CD4-positive, alpha-beta T cell treated with Interleukin-12 subunit alpha and Interleukin-12 subunit beta, for 1 hour (primary cell): Measurements from ENCODE around the gene ZP3.
"Not testable (repeated sequence)": the region's sequence is repeated elsewhere in the genome, so short reads cannot be mapped to it uniquely, and the experiment has no call there.

ENCODE experiments used
- DNase-seq: peaks from one replicate; pipeline ENCODE4 v3.0.0-alpha.2; 2020

The ZP3 gene

DNA sequence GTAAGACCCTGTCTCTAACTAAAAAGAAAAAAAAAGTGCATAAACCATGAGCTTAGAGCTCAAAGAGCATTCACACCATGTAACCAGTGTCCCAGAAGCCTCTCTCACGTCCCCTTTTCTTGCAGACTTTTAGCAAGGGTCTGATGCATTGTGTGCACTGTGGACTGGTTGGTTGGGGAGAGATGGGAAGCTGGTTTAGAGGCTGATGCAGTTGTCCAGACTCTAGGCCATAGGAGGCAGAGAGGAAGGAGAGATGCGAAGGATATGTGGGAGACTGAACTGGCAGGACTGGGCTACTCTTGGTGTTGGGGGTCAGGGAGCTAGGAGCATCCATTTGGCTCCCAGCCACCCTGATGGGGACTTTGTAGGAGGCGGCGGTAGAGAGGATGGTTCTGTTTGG is 17.0 kb upstream of the ZP3 start:
- no peak for DNase-seq

DNA sequence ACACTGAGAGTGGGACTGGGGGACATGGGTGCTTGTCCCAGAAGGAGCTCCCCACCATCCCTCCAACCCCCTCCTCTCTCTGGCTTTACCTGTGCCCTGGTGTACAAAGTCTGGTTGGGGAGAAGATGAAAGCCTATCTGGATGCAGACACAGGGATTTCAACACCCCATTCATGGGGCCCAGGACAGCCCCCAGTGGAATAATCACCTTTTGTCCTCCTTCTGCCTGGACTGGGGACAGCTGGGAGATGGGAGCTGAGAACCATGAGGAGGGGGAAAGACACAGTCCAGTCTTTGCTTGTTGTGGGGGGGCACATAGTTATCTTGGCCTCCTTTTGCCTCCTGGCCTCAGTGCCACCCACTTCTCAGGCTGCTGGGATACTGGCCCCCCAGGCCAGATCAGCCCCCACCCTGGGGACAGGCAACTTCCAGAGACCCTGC is 16.6 kb upstream of the ZP3 start:
- DNase-seq = no peak

DNA sequence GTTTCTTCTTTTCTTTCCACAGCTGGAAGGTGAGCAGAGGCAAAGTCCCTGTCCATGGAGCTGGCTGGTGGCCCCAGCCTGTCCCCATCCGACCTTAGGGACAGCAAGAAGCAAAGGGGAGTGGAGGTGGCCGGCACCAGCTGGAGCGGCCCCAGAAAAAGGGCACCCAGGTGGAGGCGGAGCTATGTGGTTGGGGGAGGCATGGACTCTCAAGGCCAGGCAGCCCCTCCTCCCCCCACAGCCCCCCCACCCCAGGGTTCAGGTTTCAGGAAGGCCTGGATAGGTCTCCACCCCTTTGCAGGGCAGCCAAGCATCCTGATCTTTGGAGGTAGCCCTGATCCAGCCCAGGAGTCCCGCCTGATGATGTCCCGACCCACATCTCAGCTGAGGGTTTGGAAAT is 15.2 kb upstream of the ZP3 start, which contains the start of gene SSC4D:
SSC4D (minus strand) TSS at position 161 of the 400 bp plus-strand sequence. CDS start 5,258 bp downstream, outside the sequence.
- DNase-seq = no peak

DNA sequence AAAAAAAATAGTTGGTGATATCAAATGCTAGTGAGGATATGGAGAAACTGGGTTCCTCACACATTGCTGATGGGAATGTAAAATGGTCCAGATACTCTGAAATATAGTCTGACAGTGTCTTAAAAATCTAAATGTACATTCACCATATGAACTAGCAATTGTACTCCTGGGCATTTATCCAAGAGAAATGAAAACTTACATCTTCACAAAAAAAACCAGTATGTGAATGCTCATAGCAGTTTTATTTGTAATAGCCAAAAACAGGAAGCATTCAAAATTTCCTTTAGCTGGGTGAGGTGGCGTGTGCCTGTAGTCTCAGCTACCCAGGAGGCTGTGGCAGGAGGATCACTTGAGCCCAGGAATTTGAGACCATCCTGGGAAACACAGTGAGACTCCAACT is 13.1 kb upstream of the ZP3 start:
- no peak for DNase-seq

DNA sequence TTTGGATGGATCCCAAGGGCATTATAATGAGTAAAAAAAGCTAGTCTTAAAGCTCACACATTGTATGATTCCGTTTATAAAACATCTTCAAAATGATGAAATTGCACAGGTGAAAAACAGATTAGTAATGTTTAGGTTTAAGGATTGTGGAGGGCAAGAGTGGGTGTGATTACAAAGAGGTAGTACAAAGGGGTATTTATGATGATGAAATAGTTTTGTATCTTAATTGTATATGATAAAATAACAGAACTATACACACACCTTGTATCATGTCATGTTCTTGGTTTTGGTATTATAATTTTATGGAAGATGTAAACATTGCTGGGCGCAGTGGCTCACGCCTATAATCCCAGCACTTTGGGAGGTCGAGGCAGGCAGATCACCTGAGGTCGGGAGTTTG is 12.5 kb upstream of the ZP3 start:
- DNase-seq = no peak

DNA sequence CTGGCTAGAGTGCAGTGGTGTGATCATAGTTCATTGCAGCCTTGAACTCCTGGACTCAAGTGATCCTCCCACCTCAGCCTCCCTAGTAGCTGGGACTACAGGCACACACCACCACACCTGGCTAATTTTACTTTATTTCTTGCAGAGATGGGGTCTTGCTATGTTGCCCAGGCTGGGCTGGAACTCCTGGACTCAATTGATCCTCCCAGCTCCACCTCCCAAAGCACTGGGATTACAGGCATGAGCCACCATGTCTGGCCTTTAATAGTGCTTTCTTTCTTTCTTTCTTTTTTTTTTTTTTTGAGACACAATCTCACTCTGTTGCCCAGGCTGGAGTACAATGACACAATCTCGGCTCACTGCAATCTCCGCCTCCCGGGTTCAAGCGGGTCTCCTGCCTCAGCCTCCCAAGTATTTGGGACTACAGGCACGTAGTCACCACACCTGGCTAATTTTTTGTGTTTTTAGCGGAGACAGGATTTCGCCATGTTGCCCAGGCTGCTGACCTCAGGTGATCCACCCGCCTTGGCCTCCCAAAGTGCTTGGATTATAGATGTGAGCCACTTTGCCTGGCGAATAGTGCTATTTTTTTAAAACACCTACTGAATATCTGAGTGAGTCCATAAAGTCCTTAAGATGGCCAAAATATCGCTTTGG is 7.0 kb upstream of the ZP3 start:
- not testable (repeated sequence) for DNase-seq

DNA sequence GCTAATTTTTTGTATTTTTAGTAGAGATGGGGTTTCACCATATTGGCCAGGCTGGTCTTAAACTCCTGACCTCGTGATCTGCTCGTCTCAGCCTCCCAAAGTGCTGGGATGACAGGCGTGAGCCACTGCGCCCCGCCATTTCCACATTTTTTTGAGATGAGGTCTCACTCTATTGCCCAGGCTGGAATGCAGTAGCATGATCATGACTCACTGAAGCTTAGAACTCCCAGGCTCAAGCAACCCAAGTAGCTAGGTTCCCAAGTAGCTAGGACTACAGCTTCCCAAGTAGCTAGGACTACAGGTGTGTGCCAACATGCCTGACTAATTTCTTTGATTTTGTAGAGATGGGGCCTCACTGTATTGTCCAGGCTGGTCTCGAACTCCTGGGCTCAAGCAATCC is 3.7 kb upstream of the ZP3 start:
- DNase-seq = not testable (repeated sequence)

DNA sequence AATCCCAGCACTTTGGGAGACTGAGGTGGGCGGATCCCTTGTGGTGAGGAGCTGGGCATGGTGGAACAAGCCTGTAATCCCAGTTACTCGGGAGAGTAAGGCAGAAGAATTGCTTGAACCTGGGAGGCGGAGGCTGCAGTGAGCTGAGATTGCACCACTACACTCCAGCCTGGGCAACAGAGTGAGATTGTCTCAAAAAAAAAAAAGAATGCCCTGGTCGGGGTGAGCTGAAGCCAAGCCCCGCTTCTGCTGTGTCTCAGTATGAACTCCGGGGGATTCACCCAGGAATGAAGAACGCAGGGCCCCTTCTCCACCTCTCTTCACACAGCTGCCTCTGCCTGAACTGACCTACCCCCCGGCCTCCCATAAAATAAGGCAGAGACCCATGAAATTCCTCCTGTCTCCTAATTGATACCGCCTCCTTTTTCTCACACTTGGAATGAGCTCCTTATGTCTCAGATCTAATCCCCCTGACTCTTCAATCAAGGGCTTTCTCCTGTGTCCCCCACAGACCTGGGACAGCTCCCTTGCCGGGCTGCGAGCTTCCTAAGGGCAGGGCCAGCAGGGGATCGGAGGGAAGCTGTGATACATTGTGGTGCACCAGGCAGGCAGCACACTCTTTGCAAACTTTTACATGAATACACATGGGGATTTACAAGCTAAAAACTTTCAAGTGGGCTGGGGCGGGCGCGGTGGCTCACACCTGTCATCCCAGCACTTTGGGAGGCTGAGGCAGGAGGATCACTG is 911 bp upstream of the ZP3 start:
- no peak for DNase-seq

DNA sequence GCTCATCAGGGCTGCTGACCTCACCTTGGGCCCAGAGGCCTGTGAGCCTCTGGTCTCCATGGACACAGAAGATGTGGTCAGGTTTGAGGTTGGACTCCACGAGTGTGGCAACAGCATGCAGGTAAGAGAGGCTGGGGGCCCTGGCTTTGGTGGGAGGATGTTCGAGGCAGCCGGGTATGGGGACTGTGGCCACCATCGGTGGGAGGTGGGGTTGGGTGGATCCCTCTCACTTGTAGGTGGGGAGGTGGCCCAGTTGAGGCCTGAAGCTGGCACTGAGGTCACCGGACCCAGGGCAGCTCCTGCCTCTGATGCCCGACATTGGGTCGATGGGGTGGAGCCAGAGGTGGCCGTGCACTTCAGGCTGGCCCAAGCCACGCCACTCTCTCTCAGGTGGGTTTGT is 406 bp downstream of the ZP3 start:
- no peak for DNase-seq

DNA sequence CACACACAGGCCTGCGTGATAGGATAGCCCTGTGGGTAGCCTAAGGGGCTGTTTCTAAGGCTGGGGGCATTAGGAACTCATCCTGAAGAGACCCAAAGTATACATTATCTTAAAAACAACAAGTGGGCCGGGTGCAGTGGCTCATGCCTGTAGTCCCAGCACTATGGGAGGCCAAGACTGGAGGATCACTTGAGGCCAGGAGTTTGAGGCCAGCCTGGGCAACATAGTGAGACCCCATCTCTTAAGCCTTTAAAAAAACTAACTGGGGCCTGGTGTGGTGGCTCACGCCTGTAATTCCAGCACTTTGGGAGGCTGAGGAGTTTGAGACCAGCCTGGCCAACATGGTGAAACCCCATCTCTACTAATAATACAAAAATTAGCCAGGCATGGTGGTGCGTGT is 808 bp downstream of the ZP3 start:
- not testable (repeated sequence) for DNase-seq

DNA sequence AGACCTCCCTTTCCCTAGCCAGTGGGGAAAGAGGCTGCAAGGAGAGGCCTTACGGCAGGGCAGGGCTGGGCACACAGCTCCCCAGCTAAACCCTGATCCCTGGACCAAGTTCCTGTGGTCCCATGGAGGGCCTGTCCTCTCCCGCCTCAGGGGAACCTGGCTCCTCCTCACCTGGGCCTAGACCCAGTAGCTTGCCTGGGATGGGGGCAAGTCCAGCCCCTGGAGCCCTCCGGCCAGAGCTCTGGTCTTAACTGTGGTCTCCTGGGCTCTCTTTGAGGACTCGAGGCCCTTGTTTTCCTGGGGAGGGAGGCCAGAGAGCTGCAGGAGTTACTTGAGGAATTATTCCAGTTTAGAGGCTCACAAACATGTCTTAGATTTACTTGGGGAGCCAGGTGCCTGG is 1.5 kb downstream of the ZP3 start:
- DNase-seq = no peak

DNA sequence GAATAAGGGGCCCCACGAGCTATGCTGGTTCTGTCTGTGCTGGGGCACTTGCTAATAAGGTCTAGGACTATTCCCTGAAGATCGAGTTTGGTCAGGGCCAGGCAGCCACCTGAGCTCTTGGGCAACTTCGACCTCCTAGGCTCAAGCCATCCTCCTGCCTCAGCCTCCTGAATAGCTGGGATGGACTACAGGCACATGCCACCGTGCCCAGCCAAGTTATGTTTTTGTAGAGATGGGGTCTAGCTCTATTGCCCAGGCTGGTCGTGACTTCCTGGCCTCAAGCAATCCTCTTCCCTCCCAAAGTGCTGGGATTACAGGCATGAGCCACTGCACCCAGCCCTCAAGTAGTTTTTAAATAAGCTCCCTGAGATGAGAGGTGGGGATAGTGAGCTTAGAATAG is 2.9 kb downstream of the ZP3 start:
- no peak for DNase-seq

DNA sequence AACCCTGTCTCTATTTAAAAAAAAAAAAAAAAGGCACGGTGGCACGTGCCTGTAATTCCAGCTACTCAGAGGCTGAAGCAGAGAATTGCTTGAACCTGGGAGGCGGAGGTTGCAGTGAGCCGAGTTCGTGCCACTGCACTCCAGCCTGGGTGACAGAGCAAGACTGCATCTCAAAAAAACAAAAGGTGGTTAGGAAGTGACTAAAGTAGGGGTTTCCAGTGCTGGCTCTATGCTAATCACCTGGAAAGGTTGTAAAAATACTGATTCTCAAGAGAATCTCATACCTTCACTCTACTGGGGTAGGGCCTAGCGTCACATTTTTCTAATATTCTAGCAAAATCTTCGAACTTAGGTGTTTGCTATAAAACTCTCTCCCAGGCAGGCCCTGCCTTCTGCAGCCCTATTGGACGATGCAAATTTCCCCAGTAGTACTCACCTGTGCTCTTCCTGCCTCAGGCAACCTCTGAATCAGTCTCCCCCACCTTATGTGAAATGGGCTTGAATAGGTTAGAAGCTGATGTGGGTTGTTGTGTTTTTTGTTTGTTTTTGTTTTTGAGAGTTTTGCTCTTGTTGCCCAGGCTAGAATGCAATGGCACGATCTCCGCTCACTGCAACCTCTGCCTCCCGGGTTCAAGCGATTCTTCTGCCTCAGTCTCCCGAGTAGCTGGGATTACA is 3.5 kb downstream of the ZP3 start:
- DNase-seq = no peak

DNA sequence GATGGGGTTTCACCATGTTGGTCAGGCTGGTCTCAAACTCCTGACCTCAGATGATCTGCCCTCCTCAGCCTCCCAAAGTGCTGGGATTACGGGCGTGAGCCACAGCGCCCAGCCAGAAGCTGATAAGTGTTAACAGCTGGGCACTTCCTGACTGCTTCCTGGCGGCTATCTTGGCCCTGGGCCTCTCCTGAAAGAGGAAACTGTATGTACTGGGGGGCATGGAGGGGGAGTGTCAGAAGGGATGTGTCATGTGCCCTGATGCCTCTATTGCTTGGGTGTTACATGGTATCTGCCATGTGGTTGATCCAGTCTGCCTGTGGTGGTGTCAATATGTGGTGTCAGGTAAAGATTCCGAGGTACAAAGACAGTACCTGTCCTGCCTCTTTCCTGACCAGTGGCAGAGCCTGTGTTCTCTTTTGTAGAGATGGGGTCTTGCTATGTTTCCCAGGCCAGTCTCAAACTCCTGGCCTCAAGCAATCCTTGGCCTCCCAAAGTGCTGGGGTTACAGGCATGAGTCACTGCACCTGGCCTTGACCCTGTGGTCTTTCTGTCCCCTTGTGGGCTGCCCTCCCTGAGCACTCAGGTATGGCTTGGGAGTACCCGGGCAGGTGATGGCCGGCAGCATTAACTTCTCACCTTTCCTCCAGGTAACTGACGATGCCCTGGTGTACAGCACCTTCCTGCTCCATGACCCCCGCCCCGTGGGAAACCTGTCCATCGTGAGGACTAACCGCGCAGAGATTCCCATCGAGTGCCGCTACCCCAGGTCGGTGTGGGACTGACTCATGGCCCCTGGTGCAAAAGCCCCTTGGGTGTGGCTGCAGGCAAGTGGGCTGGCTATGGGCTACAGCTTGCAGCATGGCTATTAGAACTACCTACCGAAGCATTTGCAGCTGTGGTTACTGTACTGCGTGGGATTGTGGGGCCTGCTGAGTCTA is 4.4 kb downstream of the ZP3 start:
- DNase-seq = no peak

DNA sequence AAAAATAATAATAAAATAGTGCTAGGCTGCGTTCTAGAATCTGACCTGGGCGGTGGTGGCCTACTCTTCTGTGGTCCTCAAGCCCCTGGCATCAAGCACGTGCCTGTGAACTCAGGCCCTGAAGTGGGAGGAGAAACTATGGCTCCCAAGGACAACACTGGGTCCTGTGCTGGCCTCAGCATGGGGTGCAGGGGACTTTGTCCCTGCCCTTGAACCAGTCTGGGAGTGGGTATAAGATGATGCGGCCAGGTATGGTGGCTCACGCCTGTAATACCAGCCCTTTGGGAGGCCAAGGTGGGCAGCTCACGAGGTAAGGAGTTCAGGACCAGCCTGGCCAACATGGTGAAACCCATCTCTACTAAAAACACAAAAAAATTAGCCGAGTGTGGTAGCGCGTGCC is 5.5 kb downstream of the ZP3 start:
- DNase-seq = no peak

DNA sequence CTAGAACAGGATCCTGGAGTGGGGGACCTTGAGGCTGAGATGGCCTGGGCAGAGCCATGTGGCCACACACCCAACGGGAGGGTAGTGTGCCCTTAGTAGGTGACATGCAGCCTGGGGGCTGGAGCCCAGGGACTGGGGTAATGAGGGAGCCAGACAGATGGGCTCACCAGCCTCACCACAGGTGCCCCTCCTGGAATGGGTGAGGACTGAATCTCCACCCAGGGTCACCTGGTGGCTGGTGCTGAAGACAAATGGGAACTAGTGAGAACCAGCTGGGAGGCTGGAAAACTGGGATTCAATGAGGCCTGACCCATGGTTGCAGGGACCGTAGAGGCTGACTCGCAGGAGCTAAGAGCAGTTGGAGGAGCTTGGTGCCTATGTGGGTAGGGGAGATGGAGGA is 6.1 kb downstream of the ZP3 start:
- no peak for DNase-seq

DNA sequence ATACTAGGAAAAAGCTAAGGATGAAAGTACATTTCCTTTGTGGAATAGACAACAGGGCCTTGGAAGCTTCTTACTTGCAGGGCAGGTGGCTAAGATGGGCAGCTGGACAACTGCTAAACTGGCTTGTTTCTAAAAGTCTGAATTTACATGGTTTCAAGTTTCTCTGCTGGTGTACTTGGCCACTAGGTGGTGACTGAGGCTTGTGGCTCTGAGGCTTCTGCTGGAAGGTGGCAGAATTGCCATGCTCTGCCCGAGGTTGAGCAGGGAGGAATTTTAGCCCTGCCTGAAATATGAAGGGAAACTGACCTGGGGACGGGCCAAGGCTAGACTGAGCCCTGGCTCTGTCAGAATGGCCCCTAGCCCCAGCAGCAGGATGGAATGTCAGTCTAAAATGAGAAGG is 13.1 kb downstream of the ZP3 start:
- DNase-seq = peak; percentile 60

DNA sequence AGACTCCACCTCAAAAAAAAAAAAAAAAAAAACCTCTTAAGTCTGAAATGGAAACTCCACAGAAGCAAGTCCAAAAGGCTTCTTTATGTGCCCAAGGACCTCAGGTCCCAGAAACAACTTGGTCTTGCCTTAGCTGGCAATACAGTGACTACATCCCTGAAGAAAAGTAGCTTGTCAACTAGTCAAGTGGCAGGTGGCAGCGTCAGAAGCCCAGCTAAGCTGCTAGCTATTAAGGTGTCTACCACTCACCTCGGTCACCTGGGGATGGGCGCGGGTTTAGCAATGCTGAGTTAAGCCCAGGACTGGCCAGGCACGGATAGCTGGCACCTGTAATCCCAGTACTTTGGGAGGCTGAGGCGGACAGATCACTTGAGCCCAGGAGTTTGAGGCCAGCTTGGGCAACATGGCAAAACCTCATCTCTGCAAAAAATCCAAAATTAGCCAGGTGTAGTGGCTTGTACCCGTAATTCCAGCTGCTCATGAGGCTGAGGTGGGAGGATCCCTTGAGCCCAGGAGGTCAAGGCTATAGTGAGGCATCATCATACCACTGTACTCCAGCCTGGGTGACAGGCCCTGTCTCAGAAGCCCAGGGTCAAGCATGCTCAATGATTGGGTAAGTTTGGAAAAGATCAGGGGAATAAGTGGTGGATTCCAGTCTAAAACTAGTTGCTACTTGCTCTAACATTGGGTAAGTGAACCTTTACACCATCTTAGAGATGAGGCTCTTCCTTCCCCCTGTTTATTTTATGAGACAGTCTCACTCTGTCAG is 14.6 kb downstream of the ZP3 start:
- not testable (repeated sequence) for DNase-seq

DNA sequence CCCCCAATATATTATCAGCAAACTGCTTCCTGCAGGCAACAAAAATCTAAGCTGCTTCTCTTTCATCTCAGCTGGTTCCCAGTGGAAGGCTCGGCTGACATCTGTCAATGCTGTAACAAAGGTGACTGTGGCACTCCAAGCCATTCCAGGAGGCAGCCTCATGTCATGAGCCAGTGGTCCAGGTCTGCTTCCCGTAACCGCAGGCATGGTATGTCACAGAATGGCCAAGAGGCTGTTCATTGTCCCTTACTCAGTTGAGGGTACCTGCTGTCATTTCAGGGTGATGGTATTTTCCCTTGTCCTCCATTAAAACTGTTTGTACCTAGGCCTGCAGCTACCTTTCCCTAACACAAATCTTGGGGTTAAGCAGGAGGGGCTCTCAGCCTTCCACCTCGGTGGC is 15.7 kb downstream of the ZP3 start:
- not testable (repeated sequence) for DNase-seq

DNA sequence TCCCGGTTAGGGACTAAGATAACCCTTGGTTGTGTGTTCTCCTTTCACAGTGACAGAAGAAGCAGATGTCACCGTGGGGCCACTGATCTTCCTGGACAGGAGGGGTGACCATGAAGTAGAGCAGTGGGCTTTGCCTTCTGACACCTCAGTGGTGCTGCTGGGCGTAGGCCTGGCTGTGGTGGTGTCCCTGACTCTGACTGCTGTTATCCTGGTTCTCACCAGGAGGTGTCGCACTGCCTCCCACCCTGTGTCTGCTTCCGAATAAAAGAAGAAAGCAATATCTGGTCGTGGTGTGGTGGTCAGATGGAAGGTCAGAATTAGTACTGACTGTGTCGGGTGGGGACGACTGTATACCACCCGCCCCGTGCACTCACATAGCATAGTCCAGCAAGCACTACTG is 17.0 kb downstream of the ZP3 start:
- not testable (repeated sequence) for DNase-seq

DNA sequence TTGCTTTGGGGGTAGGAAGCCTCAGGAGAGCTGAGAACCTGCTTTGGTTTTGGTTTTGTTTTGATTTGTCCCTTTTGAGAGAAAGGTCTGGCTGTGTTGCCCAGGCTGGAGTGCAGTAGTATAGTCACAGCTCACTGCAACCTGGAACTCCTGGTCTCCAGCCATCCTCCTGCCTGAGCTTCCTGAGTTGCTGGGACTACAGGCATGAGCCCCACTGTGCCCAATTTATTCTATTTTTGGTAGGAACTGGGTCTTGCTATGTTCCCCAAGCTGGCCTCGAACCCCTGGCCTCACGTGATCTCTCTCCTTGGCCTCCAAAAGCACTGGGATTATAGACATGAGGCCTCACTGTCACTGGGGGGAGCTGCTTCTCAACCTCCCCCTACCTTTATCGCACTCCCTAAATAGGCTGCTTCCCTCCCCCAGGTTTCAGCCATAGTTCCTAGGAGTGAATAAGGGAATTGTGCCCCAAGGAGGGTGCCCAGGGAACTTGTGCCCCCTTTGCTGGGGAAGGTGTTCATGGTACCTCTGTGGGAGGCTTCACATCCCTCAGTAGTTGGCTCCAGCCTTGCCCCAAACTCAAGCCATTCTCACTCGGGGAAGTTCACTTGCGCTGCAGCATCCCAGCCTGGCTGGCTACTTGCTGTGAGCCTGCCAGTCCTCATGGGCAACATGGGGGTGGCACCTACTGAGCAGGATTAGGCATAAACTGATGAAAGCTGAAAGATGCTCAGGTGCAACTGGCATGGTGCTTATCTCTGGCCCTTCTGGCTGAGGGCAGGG is 18.1 kb downstream of the ZP3 start:
- not testable (repeated sequence) for DNase-seq
